ENCODE measurements around the gene ACLY. TPM values are rescaled to one million over a fixed set of nuclear protein-coding genes. Genes with fewer than 3 reads are reported as not detected.

ACLY gene
- total RNA-seq, 4 donors from 2014 or later = 40.8 to 84.0 (median 61.6) TPM

- TF ChIP-seq EP300 (IDR thresholded peaks at IDR 0.05) (no peak), POLR2A (IDR thresholded peaks at IDR 0.05) (no peak), POLR2AphosphoS5 (IDR thresholded peaks at IDR 0.05) (no peak), CTCF (IDR thresholded peaks at IDR 0.05) (no peak)
- H3K4me3 ChIP-seq = no peak overlapping the region
- peaks cover 0 to 21% (median 4%) of the 10 kb centered on the region in 3 donors for H3K4me1 ChIP-seq
- H3K9me3 ChIP-seq = no peaks in the 10 kb centered on the region
- no peaks in the 10 kb centered on the region for H3K27me3 ChIP-seq
- ATAC-seq = no peak
- H3K27ac ChIP-seq = no peak overlapping the region
- WGBS, 2 donors (ENCODE audit: low coverage in 1 of 2) = 100% methylated on average over 1 of the region's 4 CpGs; no CpG with 5 or more reads in 1 of the 2 donors
- H3K36me3 ChIP-seq = peaks cover 0 to 100% of the 10 kb centered on the region in 2 donors
Observed at GRCh38 chr17:41892021-41892376, 26.8 kb downstream of the ACLY start.

- Histone ChIP-seq H3K4me1 (peaks cover 0 to 20% (median 4%) of the 10 kb centered on the region in 3 donors), H3K27me3 (no peaks in the 10 kb centered on the region), H3K9me3 (no peaks in the 10 kb centered on the region), H3K36me3 (peaks cover 0 to 100% of the 10 kb centered on the region in 2 donors), H3K27ac (no peak overlapping the region), H3K4me3 (no peak overlapping the region)
- no peak for ATAC-seq
- TF ChIP-seq EP300 (IDR thresholded peaks at IDR 0.05) = no peak
- no peak for TF ChIP-seq POLR2A (IDR thresholded peaks at IDR 0.05)
- no peak for TF ChIP-seq POLR2AphosphoS5 (IDR thresholded peaks at IDR 0.05)
- no peak for TF ChIP-seq CTCF (IDR thresholded peaks at IDR 0.05)
- 83 to 88% methylated on average over 1 to 7 of the region's 7 CpGs for WGBS, 2 donors (ENCODE audit: low coverage in 1 of 2)
Observed at GRCh38 chr17:41891135-41892020, 27.4 kb downstream of the ACLY start.

GRCh38 chr17:41888332-41888965 lies 30.3 kb downstream of the ACLY start:
- H3K4me1 ChIP-seq = no peaks in the 10 kb centered on the region
- no peak overlapping the region for H3K4me3 ChIP-seq
- no peaks in the 10 kb centered on the region for H3K9me3 ChIP-seq
- ATAC-seq = no peak
- peaks cover 0 to 100% of the 10 kb centered on the region in 2 donors for H3K36me3 ChIP-seq
- H3K27ac ChIP-seq = no peak overlapping the region
- TF ChIP-seq CTCF (IDR thresholded peaks at IDR 0.05) (no peak), EP300 (IDR thresholded peaks at IDR 0.05) (no peak), POLR2A (IDR thresholded peaks at IDR 0.05) (no peak), POLR2AphosphoS5 (IDR thresholded peaks at IDR 0.05) (no peak)
- no peaks in the 10 kb centered on the region for H3K27me3 ChIP-seq
- WGBS, 2 donors (ENCODE audit: low coverage in 1 of 2) = 83% methylated on average over 2 of the region's 6 CpGs; no CpG with 5 or more reads in 1 of the 2 donors

- ATAC-seq = no peak
- H3K27me3 ChIP-seq = no peaks in the 10 kb centered on the region
- H3K27ac ChIP-seq = no peak overlapping the region
- TF ChIP-seq POLR2A (IDR thresholded peaks at IDR 0.05) (no peak), CTCF (IDR thresholded peaks at IDR 0.05) (peak in 2 of 4 experiments; percentile 20 to 21)
- WGBS, 2 donors (ENCODE audit: low coverage in 1 of 2) = 55 to 60% methylated on average over 3 of the region's 6 CpGs
- H3K4me1 ChIP-seq = no peaks in the 10 kb centered on the region
- H3K4me3 ChIP-seq = no peak overlapping the region
- H3K36me3 ChIP-seq = peaks cover 0 to 98% of the 10 kb centered on the region in 2 donors
- H3K9me3 ChIP-seq = no peaks in the 10 kb centered on the region
Observed at GRCh38 chr17:41885733-41886132, 33.0 kb downstream of the ACLY start.
